GM12878 (cell line): ENCODE data around the gene SORCS2. TPM values are rescaled to one million over a fixed set of nuclear protein-coding genes. Genes with fewer than 3 reads are reported as not detected.
"Not testable (repeated sequence)": the region's sequence is repeated elsewhere in the genome, so short reads cannot be mapped to it uniquely, and the experiment has no call there.

Experiments used
- ATAC-seq: fragments of 200-7000 bp; cut with Tn5 transposase; 3 replicates; pipeline ENCODE4 v1.9.1; 2020; ENCODE audit warnings: mild to moderate bottlenecking, moderate library complexity
- BruUV-seq: library from RNA; stranded (reverse); fragments of 400-500 nt; replicated peaks from 2 replicates; lab custom pipeline; 2021; lab: Mats Ljungman, UMichigan
- CTCF ChIA-PET: fragments of 300-600 bp; sonication (Branson Sonifier 250); formaldehyde crosslinking; extraction: SDS; loops from one replicate; lab custom pipeline; 2021; ENCODE audit warnings: inconsistent platforms; lab: Yijun Ruan, JAX
- POLR2A ChIA-PET: fragments of 350-600 bp; formaldehyde crosslinking; extraction: SDS; loops from one replicate; lab custom pipeline; 2021; ENCODE audit warnings: inconsistent platforms; lab: Charles Lee
- RAD21 ChIA-PET: fragments of 300-600 bp; sonication (Branson Sonifier 250); formaldehyde crosslinking; loops from one replicate; lab custom pipeline; 2023; ENCODE audit warnings: antibody characterized with exemption; ENCODE audit not compliant: unreplicated experiment; lab: Charles Lee
- SMC1A ChIA-PET: fragments of 300-600 bp; sonication (Branson Sonifier 250); formaldehyde crosslinking; loops from one replicate; lab custom pipeline; 2023; ENCODE audit not compliant: unreplicated experiment, uncharacterized antibody; lab: Charles Lee
- DNase-seq: peaks from one replicate; pipeline ENCODE4 v3.0.0-alpha.2; 2011; ENCODE audit warnings: low read depth, low spot score
- FAIRE-seq: peaks from 3 replicates; lab custom pipeline; 2011; peaks lifted over from hg19 to GRCh38; lab: Jason Lieb, UNC
- H2AFZ ChIP-seq: 2 replicates; pipeline ENCODE4 v1.6.0; 2011; ENCODE audit warnings: low read depth, low read length, control low read depth; ENCODE audit not compliant: control insufficient read depth
- H3K27ac ChIP-seq: 2 replicates; pipeline ENCODE4 v1.5.1; 2011; ENCODE audit warnings: control low read depth; ENCODE audit not compliant: control insufficient read depth, insufficient read depth
- H3K27me3 ChIP-seq, 2 experiments: replicated peaks in 1 of 2; 2 replicates each; pipeline versions ENCODE4 v1.6.0 to v1.6.1; 2011; ENCODE audit warnings: low read length in 1 of 2; ENCODE audit not compliant: control insufficient read depth in 2 of 2, insufficient read depth in 2 of 2
- H3K36me3 ChIP-seq, 2 experiments: 2 replicates each; pipeline ENCODE4 v1.5.1; 2011; ENCODE audit warnings: low read length in 1 of 2; ENCODE audit not compliant: control insufficient read depth in 2 of 2, insufficient read depth in 2 of 2
- H3K4me1 ChIP-seq: 2 replicates; pipeline ENCODE4 v1.6.1; 2011; ENCODE audit warnings: mild to moderate bottlenecking, low read length, moderate library complexity, mixed read lengths; ENCODE audit not compliant: control insufficient read depth, insufficient read depth
- H3K4me2 ChIP-seq: 2 replicates; pipeline ENCODE4 v1.6.0; 2011; ENCODE audit warnings: control low read depth; ENCODE audit not compliant: control insufficient read depth, insufficient read depth
- H3K4me3 ChIP-seq: fragments of 200-600 bp; sonication (generic); 2 replicates; pipeline ENCODE4 v1.5.1; 2016
- H3K79me2 ChIP-seq: 2 replicates; pipeline ENCODE4 v1.6.0; 2011; ENCODE audit warnings: low read length; ENCODE audit not compliant: control insufficient read depth, insufficient read depth
- H3K9ac ChIP-seq: 2 replicates; pipeline ENCODE4 v1.8.0; 2011; ENCODE audit warnings: low read length, control low read depth, mixed read lengths; ENCODE audit not compliant: control insufficient read depth, insufficient read depth
- H3K9me3 ChIP-seq: replicated peaks from 3 replicates; pipeline ENCODE4 v1.5.1; 2011; ENCODE audit warnings: mild to moderate bottlenecking, low read length; ENCODE audit not compliant: control insufficient read depth, insufficient read depth
- H4K20me1 ChIP-seq: 2 replicates; pipeline ENCODE4 v1.6.0; 2011; ENCODE audit not compliant: control insufficient read depth, insufficient read depth
- BACH1 ChIP-seq: fragments of 450-650 bp; IDR thresholded peaks from 2 replicates; pipeline ENCODE4 v1.6.1; 2017; ENCODE audit warnings: mild to moderate bottlenecking, borderline replicate concordance
- CHD2 ChIP-seq: IDR thresholded peaks from 2 replicates; pipeline ENCODE4 v1.6.1; 2011; ENCODE audit warnings: low read depth, low read length, improper control_type of control experiment, borderline replicate concordance
- TBL1XR1 ChIP-seq: IDR thresholded peaks from 2 replicates; pipeline ENCODE4 v1.6.1; 2012; ENCODE audit warnings: low read depth, low read length, improper control_type of control experiment
- WRNIP1 ChIP-seq: IDR thresholded peaks from 2 replicates; pipeline ENCODE4 v1.6.1; 2011; ENCODE audit warnings: low read depth, low read length, improper control_type of control experiment, borderline replicate concordance
- YBX1 ChIP-seq: fragments of 450-650 bp; IDR thresholded peaks from 2 replicates; pipeline ENCODE4 v1.6.1; 2016; ENCODE audit warnings: antibody characterized with exemption
- WGBS: methylation state at CpG from one replicate; pipeline ENCODE4 v1.1.6; 2016; ENCODE audit warnings: low lambda C conversion rate; ENCODE audit not compliant: insufficient replicate concordance, insufficient coverage; ENCODE audit errors: missing lambda C conversion rate; 5-methylcytosine and 5-hydroxymethylcytosine counted together
- in situ Hi-C: fragments of 300-500 bp; cut with MboI; formaldehyde crosslinking; loops from 9 replicates; pipeline ENCODE4 v1.14.3; 2018; ENCODE audit warnings: mixed read lengths
- intact Hi-C: fragments of 100-400 bp; cut with micrococcal nuclease; formaldehyde crosslinking; loops from one replicate; pipeline ENCODE4 v1.14.2; 2022; ENCODE audit not compliant: unreplicated experiment
- polyA plus RNA-seq, 11 experiments: library from polyadenylated mRNA; depleted of rRNA in 4 of 11; unstranded in 6 of 11; stranded (reverse) in 5 of 11; fragments of >200 nt; fragmentation: Nextera tagmentation in 4 of 11; fragmentation: Illumina TruSeq in 1 of 11; extraction: Ambion mirVana in 4 of 11; extraction: Trizol in 1 of 11; gene quantifications; 1 replicate in 1 of 11; 2 replicates in 10 of 11; pipeline versions ENCODE4 v1.2.1 to v1.2.3, GENCODE V29; 2011 to 2016; ENCODE audit warnings: inconsistent platforms in 2 of 11, missing spikeins in 2 of 11, low read depth in 1 of 11
- total RNA-seq, 4 experiments: library from RNA; depleted of rRNA in 3 of 4; stranded (reverse); fragments of >200 nt in 3 of 4; fragmentation: Illumina TruSeq in 1 of 4; extraction: Trizol in 1 of 4; gene quantifications; 2 replicates each; pipeline versions ENCODE4 v1.2.1 to v1.2.3, GENCODE V29; 2013 to 2021
- TF ChIP-seq, protein P1 (sequence below): fragments of 450-650 bp; IDR thresholded peaks from 2 replicates; pipeline ENCODE4 v1.6.1; 2017; ENCODE audit warnings: antibody characterized with exemption, mild to moderate bottlenecking, moderate library complexity
- TF ChIP-seq, protein P2 (sequence below): fragments of 450-650 bp; IDR thresholded peaks from 2 replicates; pipeline ENCODE4 v1.6.1; 2016; ENCODE audit warnings: mild to moderate bottlenecking
- TF ChIP-seq, protein P3 (sequence below): fragments of 450-650 bp; IDR thresholded peaks from 2 replicates; pipeline ENCODE4 v1.6.1; 2018; ENCODE audit warnings: mild to moderate bottlenecking, low read depth, moderate library complexity; ENCODE audit not compliant: partially characterized antibody

The SORCS2 gene
- total and polyA plus RNA-seq, 10 of the 15 experiments (the other 5 are each of a cell fraction or from before 2014, with no cell fraction given) = 0.01 to 0.15 (median 0.05) TPM; not detected in 5

DNA sequence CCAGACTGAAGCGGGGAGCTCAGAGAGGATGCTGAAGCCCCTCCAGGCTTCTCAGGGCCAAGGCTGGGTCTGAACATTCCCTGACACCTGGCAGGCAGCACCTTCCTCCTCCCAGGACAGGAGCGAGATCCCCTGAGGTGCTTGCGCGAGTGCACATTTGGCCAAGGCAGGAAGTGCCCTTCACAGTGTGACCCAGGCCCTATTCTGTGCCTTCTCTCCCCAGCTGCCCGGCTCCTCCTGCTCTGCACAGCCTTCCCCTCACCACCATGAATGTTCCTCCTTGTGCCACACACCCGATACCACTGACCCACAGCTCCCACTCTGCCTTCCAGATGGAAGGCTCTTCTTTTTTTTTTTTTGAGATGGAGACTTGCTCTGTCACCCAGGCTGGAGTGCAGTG lies 259.5 kb downstream of the SORCS2 start (continued):
- TF ChIP-seq, protein P1, sequence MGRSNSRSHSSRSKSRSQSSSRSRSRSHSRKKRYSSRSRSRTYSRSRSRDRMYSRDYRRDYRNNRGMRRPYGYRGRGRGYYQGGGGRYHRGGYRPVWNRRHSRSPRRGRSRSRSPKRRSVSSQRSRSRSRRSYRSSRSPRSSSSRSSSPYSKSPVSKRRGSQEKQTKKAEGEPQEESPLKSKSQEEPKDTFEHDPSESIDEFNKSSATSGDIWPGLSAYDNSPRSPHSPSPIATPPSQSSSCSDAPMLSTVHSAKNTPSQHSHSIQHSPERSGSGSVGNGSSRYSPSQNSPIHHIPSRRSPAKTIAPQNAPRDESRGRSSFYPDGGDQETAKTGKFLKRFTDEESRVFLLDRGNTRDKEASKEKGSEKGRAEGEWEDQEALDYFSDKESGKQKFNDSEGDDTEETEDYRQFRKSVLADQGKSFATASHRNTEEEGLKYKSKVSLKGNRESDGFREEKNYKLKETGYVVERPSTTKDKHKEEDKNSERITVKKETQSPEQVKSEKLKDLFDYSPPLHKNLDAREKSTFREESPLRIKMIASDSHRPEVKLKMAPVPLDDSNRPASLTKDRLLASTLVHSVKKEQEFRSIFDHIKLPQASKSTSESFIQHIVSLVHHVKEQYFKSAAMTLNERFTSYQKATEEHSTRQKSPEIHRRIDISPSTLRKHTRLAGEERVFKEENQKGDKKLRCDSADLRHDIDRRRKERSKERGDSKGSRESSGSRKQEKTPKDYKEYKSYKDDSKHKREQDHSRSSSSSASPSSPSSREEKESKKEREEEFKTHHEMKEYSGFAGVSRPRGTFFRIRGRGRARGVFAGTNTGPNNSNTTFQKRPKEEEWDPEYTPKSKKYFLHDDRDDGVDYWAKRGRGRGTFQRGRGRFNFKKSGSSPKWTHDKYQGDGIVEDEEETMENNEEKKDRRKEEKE = no peak
- TF ChIP-seq, protein P2, sequence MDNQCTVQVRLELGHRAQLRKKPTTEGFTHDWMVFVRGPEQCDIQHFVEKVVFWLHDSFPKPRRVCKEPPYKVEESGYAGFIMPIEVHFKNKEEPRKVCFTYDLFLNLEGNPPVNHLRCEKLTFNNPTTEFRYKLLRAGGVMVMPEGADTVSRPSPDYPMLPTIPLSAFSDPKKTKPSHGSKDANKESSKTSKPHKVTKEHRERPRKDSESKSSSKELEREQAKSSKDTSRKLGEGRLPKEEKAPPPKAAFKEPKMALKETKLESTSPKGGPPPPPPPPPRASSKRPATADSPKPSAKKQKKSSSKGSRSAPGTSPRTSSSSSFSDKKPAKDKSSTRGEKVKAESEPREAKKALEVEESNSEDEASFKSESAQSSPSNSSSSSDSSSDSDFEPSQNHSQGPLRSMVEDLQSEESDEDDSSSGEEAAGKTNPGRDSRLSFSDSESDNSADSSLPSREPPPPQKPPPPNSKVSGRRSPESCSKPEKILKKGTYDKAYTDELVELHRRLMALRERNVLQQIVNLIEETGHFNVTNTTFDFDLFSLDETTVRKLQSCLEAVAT = no peak
- TF ChIP-seq YBX1 = no peak
- no peak for TF ChIP-seq CHD2
- no peak for TF ChIP-seq BACH1
- no peak for TF ChIP-seq TBL1XR1
- no peak for TF ChIP-seq WRNIP1
- TF ChIP-seq, protein P3, sequence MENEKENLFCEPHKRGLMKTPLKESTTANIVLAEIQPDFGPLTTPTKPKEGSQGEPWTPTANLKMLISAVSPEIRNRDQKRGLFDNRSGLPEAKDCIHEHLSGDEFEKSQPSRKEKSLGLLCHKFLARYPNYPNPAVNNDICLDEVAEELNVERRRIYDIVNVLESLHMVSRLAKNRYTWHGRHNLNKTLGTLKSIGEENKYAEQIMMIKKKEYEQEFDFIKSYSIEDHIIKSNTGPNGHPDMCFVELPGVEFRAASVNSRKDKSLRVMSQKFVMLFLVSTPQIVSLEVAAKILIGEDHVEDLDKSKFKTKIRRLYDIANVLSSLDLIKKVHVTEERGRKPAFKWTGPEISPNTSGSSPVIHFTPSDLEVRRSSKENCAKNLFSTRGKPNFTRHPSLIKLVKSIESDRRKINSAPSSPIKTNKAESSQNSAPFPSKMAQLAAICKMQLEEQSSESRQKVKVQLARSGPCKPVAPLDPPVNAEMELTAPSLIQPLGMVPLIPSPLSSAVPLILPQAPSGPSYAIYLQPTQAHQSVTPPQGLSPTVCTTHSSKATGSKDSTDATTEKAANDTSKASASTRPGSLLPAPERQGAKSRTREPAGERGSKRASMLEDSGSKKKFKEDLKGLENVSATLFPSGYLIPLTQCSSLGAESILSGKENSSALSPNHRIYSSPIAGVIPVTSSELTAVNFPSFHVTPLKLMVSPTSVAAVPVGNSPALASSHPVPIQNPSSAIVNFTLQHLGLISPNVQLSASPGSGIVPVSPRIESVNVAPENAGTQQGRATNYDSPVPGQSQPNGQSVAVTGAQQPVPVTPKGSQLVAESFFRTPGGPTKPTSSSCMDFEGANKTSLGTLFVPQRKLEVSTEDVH = no peak

DNA sequence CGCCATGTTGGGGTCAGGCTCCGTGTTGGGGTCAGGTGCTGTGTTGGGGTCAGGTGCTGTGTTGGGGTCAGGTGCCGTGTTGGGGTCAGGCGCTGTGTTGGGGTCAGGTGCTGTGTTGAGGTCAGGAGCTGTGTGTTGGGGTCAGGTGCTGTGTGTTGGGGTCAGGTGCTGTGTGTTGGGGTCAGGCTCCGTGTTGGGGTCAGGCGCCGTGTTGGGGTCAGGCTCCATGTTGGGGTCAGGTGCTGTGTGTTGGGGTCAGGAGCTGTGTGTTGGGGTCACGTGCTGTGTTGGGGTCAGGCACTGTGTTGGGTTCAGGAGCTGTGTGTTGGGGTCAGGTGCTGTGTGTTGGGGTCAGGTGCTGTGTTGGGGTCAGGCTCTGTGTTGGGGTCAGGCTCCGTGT lies 260.5 kb downstream of the SORCS2 start:
- FAIRE-seq, DNase-seq, intact Hi-C loops, H3K4me2 ChIP-seq, H3K27ac ChIP-seq, H3K79me2 ChIP-seq, RAD21 ChIA-PET, POLR2A ChIA-PET, CTCF ChIA-PET, H3K36me3 ChIP-seq, H4K20me1 ChIP-seq, H2AFZ ChIP-seq, H3K27me3 ChIP-seq, ATAC-seq, H3K9ac ChIP-seq, SMC1A ChIA-PET, BruUV-seq, H3K9me3 ChIP-seq, in situ Hi-C loops, H3K4me1 ChIP-seq, H3K4me3 ChIP-seq: not testable (repeated sequence)
- whole genome bisulfite sequencing = 44% methylated on average over 6 of the region's 9 CpGs
